ENCODE data around the gene SLC5A9.
A peak's percentile ranks its signal among the peaks of the same experiment; 100 is the strongest.
"Not testable (repeated sequence)": the region's sequence is repeated elsewhere in the genome, so short reads cannot be mapped to it uniquely, and the experiment has no call there.

SLC5A9 gene

DNA sequence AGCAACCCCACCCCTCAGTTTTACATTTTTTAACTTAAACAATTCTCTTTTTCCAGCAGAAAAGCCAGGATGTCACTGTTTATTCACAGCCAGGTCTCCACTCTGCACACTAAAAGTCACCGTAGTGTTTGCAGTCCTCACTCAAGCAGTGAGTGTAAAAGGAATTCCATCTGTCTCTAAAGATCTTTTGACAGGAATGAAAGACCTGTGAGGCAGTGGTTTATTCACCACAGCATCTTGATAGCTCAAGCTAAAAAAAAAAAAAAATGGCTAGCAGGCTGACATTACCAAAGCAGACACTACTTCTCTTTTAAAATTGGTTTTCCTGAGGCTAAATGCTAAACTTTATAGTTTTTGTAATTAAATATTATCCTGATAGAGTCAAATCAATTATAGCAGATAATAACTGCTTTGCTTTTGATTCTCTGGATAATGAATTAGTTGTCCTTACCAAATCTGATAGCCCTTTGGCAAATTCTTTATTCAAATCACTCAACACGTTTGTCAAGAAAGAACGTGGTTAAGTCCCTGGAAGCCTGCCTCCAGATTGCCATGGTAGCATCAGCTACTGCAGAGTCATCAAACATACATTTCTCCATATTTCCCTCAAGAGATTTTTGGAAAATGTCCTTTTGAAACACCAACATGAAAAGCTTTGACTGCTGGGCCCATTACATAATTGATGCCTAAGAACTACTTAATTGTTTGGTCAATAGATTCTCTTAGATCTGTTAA lies 22.2 kb upstream of the SLC5A9 start:
- Histone ChIP-seq H3K9me3 (ENCODE audit: insufficient read depth, low read depth, low read length) (no peaks in the 10 kb centered on the region), H3K36me3 (ENCODE audit: insufficient read depth, low read length) (no peaks in the 10 kb centered on the region), H3K9ac (ENCODE audit: low read depth, low read length) (no peak overlapping the region), H3K4me3 (ENCODE audit: low read length) (no peak overlapping the region), H3K4me1 (ENCODE audit: insufficient read depth, low read length) (no peaks in the 10 kb centered on the region), H3K27ac (ENCODE audit: low read depth, low read length) (no peak overlapping the region), H3K27me3 (ENCODE audit: insufficient read depth, low read length) (no peaks in the 10 kb centered on the region)
- WGBS = 68% methylated on average over 3 of the region's 3 CpGs

DNA sequence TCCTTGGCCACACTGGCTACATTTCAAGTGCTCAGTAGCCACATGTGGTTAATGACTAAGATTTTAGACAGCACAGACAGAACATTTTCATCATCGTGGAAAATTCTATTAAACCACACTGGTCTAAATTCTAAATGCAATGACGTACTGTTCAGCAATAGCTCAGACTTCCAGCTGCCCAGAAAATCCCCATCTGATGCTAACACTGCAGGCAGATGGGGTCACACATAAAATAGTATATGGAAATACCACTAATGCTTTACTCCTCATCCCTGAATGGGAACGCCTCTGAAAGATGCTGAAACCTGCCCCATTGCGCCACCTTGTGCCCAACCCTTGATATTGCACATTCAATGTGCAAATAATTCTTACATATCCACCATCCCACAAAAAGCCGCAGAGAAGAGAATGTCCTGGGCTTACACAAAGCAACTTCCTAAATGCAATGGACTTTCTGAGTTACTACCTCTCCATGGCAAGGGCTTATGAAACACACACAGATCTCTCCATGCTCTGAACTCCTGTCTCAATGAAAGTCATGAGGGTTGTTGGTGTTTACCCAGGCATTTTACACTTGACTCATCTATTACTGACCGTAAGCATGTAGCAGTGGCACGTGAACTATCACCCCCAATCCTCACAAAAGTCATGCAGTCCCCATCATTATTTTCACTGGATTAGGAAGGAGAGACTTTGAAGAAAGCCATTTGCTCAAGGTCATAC lies 20.3 kb upstream of the SLC5A9 start:
- no peaks in the 10 kb centered on the region for H3K36me3 ChIP-seq (ENCODE audit: insufficient read depth, low read length)
- no peak overlapping the region for H3K4me3 ChIP-seq (ENCODE audit: low read length)
- no peak overlapping the region for H3K27ac ChIP-seq (ENCODE audit: low read depth, low read length)
- no peaks in the 10 kb centered on the region for H3K4me1 ChIP-seq (ENCODE audit: insufficient read depth, low read length)
- H3K9ac ChIP-seq (ENCODE audit: low read depth, low read length) = no peak overlapping the region
- WGBS = 54% methylated on average over 7 of the region's 7 CpGs
- H3K27me3 ChIP-seq (ENCODE audit: insufficient read depth, low read length) = no peaks in the 10 kb centered on the region
- H3K9me3 ChIP-seq (ENCODE audit: insufficient read depth, low read depth, low read length) = no peaks in the 10 kb centered on the region

DNA sequence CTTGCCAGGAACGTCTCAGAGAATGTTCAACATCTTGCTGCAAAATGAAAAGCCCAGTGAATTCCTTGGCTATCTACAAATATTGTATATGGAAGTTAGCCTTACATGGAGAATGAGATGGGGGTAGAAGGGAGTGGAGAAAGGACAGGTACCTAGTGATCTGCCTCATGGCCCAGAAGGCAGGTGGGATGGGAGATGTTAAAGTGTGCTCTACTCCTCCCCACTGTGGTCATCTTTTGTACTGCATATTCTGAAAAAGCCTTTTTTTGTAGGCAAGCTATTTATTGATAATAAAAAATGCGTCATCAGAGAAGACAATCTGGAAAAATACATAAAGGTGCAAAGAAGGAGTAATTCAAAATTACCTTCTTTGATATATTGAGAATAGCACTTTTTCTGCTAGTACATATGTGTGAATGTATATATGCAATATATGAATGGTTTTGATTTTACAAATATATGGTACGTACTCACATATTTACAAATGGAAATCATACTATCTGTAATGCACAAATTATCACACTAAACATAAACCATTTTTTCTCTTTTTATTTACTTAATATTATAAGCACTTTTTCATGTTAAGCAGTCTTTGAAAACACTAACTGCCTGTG lies 19.1 kb upstream of the SLC5A9 start:
- Histone ChIP-seq H3K9me3 (ENCODE audit: insufficient read depth, low read depth, low read length) (no peaks in the 10 kb centered on the region), H3K4me1 (ENCODE audit: insufficient read depth, low read length) (peaks cover 5% of the 10 kb centered on the region; the same call in 1 of the 2 replicates), H3K4me3 (ENCODE audit: low read length) (no peak overlapping the region), H3K27ac (ENCODE audit: low read depth, low read length) (no peak overlapping the region), H3K27me3 (ENCODE audit: insufficient read depth, low read length) (no peaks in the 10 kb centered on the region), H3K36me3 (ENCODE audit: insufficient read depth, low read length) (no peaks in the 10 kb centered on the region), H3K9ac (ENCODE audit: low read depth, low read length) (no peak overlapping the region)
- WGBS = 93% methylated on average over 2 of the region's 3 CpGs

DNA sequence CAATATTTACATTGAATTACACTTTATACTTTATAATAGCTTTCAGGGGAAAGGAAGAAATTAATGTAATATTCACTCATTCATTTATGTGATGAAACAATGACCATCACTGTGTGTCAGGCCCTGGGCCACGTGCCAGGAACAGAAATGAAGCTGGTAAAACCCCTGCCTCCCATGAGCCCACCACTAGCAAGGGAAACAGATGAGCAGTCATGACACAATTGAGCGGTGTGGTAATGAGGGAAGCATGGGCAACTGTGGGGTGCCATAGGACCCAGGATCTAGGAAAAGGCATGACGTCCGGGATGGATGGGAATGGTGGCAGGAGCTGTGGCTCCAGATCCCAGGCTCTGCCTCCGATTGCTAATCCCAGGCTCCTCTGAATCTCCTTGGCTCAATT lies 17.0 kb upstream of the SLC5A9 start:
- Histone ChIP-seq H3K4me3 (ENCODE audit: low read length) (no peak overlapping the region), H3K27me3 (ENCODE audit: insufficient read depth, low read length) (no peaks in the 10 kb centered on the region), H3K36me3 (ENCODE audit: insufficient read depth, low read length) (no peaks in the 10 kb centered on the region), H3K27ac (ENCODE audit: low read depth, low read length) (no peak overlapping the region), H3K9ac (ENCODE audit: low read depth, low read length) (no peak overlapping the region), H3K4me1 (ENCODE audit: insufficient read depth, low read length) (peaks cover 10% of the 10 kb centered on the region), H3K9me3 (ENCODE audit: insufficient read depth, low read depth, low read length) (no peaks in the 10 kb centered on the region)
- 95% methylated on average over 5 of the region's 5 CpGs for WGBS

DNA sequence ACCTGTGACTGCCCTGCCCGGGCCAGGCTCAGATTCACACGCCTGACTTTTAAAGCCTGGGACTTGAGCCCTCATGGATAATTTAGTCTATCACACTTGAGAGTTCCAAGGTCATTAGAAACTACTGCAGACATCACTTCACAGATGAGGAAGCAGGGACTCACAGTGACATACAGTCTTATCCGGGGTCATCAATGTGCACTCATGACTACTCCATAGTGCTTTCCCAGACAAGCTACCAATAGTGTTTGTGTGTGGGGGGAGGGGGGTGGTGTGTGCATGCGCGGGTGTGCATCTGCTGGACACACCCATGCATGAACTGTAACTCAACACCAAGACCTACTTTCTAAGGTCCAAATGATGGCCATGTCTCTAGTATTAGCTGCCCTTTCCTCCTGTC lies 16.1 kb upstream of the SLC5A9 start:
- Histone ChIP-seq H3K9ac (ENCODE audit: low read depth, low read length) (no peak overlapping the region), H3K9me3 (ENCODE audit: insufficient read depth, low read depth, low read length) (no peaks in the 10 kb centered on the region), H3K27me3 (ENCODE audit: insufficient read depth, low read length) (no peaks in the 10 kb centered on the region), H3K36me3 (ENCODE audit: insufficient read depth, low read length) (no peaks in the 10 kb centered on the region), H3K4me3 (ENCODE audit: low read length) (no peak overlapping the region), H3K27ac (ENCODE audit: low read depth, low read length) (no peak overlapping the region), H3K4me1 (ENCODE audit: insufficient read depth, low read length) (peaks cover 10% of the 10 kb centered on the region)
- WGBS = 92% methylated on average over 3 of the region's 5 CpGs

DNA sequence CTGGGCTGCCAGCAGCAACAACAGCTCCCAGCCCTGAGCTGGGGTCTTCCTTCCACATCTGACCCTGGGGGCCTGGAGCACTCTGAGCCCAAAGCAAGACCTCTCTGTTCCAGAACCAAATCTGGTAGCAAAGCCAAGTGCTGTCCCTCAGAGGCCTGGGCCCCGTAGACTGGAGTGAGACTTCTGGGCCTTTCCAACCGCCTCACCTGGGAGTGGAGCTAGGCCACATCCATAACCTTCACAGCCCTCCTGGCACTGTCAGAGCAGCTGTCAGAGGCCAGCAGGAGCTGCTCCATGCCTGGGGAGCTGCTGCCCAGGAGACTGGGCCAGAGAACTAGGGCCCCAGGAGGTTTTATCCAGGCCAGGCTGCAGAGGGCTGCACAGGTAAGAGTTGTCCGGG lies 15.4 kb upstream of the SLC5A9 start:
- no peak overlapping the region for H3K9ac ChIP-seq (ENCODE audit: low read depth, low read length)

DNA sequence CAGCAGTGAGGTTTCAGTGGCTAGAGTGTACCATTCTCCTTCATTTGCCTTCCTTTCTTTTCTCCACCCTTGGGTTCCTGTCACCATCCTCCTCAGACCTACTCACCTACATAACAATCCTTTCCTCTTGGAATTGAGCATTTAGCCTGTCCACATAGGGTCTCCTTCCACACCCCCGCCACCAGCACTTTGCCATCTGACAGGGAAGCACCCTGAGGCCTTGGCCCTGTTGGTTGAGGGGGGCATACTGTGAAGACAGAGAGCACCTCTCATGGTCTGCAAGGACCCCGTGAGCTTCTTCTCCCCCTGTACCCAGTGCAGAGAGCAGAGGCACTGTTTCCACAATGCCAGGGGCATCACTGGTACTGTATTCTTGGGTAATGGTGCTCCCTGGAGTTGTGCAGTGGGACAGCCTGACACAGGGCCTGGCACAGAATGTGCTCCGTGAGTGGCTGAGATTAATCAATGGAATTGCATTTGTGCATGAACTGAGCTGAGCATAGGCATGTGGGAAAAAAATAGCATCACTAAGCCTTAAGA lies 14.9 kb upstream of the SLC5A9 start:
- H3K9me3 ChIP-seq (ENCODE audit: insufficient read depth, low read depth, low read length) = no peaks in the 10 kb centered on the region
- no peaks in the 10 kb centered on the region for H3K36me3 ChIP-seq (ENCODE audit: insufficient read depth, low read length)
- H3K4me3 ChIP-seq (ENCODE audit: low read length) = no peak overlapping the region
- H3K9ac ChIP-seq (ENCODE audit: low read depth, low read length) = no peak overlapping the region
- H3K27ac ChIP-seq (ENCODE audit: low read depth, low read length) = no peak overlapping the region
- no peaks in the 10 kb centered on the region for H3K27me3 ChIP-seq (ENCODE audit: insufficient read depth, low read length)
- peaks cover 10% of the 10 kb centered on the region for H3K4me1 ChIP-seq (ENCODE audit: insufficient read depth, low read length)
- WGBS = 60% methylated on average over 3 of the region's 3 CpGs

More for the DNA sequence above, 15.4 kb upstream of the SLC5A9 start:
- 93% methylated on average over 3 of the region's 3 CpGs for WGBS
- peaks cover 10% of the 10 kb centered on the region for H3K4me1 ChIP-seq (ENCODE audit: insufficient read depth, low read length)
- H3K27ac ChIP-seq (ENCODE audit: low read depth, low read length) = no peak overlapping the region
- H3K4me3 ChIP-seq (ENCODE audit: low read length) = no peak overlapping the region
- no peaks in the 10 kb centered on the region for H3K9me3 ChIP-seq (ENCODE audit: insufficient read depth, low read depth, low read length)
- H3K27me3 ChIP-seq (ENCODE audit: insufficient read depth, low read length) = no peaks in the 10 kb centered on the region
- H3K36me3 ChIP-seq (ENCODE audit: insufficient read depth, low read length) = no peaks in the 10 kb centered on the region

DNA sequence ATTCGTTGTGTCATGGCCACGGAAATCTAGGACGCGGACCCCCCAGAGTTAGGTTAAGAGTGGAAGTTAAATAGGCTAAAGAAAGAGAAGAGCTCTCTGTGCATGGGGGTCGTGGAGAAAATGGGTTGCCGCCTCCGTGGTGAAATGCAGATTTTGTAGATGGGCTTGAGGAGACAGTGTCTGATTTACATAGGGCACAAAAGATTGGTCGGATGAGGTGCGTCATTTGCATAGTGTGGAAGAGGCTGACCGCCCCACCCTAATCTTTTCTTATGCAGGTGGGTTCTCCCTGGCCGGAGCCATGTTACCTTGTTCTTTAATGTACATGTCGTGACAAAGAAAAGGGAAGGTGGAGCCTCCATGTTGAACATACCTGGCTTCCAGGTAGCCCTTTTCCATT lies 14.3 kb upstream of the SLC5A9 start:
- WGBS = 44% methylated on average over 12 of the region's 12 CpGs
- Histone ChIP-seq H3K4me3 (ENCODE audit: low read length) (no peak overlapping the region), H3K4me1 (ENCODE audit: insufficient read depth, low read length) (peaks cover 10% of the 10 kb centered on the region), H3K36me3 (ENCODE audit: insufficient read depth, low read length) (no peaks in the 10 kb centered on the region), H3K27ac (ENCODE audit: low read depth, low read length) (peak overlapping the region; percentile 49; the same call in 1 of the 2 replicates), H3K9me3 (ENCODE audit: insufficient read depth, low read depth, low read length) (no peaks in the 10 kb centered on the region), H3K27me3 (ENCODE audit: insufficient read depth, low read length) (no peaks in the 10 kb centered on the region), H3K9ac (ENCODE audit: low read depth, low read length) (no peak overlapping the region)

DNA sequence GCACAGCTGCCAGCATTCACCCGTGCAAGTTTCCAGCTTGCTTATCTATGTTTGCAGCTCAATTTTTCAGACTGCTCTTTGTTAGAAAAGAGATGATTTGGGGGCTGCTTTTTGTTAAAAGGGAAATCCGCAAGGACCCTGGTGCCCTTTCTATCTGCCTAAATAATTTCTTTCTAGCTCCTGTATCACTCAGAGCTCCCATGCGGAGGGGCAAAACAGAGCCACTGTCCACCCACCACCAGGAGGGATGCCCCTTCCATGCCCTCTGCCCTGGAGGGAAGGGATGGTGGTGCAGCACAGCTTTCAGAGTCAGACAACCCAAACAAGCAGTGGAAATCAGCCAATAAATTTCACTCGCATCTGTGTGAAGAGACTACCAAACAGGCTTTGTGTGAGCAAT lies 13.9 kb upstream of the SLC5A9 start:
- Histone ChIP-seq H3K9me3 (ENCODE audit: insufficient read depth, low read depth, low read length) (no peaks in the 10 kb centered on the region), H3K4me3 (ENCODE audit: low read length) (no peak overlapping the region), H3K27me3 (ENCODE audit: insufficient read depth, low read length) (no peaks in the 10 kb centered on the region), H3K36me3 (ENCODE audit: insufficient read depth, low read length) (no peaks in the 10 kb centered on the region), H3K4me1 (ENCODE audit: insufficient read depth, low read length) (peaks cover 10% of the 10 kb centered on the region), H3K9ac (ENCODE audit: low read depth, low read length) (0 out of 2 replicates have a peak overlapping the region, but pooled peaks have one; percentile 36), H3K27ac (ENCODE audit: low read depth, low read length) (peak overlapping the region; percentile 49; the same call in 1 of the 2 replicates)
- WGBS = 74% methylated on average over 4 of the region's 4 CpGs

DNA sequence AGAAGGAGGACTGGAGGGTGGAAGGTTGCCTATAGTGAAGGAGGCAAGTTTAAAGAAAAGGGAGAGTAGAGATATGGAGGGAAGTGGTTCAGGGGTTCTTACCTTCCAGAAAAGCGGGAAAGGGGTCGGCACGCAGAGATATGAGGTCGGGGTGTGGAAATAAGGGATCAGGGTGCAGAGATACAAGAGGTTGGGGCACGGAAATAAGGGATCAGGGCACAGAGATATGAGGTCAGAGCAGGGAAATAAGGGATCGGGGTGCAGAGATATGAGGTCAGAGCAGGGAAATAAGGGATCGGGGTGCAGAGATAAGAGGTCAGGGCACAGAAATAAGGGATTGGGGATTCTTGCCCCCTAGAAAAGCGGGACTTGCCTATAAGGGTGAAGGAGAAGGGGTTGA lies 9.1 kb upstream of the SLC5A9 start:
- not testable (repeated sequence) for H3K9ac ChIP-seq (ENCODE audit: low read depth, low read length)
- WGBS = 93% methylated on average over 8 of the region's 8 CpGs

DNA sequence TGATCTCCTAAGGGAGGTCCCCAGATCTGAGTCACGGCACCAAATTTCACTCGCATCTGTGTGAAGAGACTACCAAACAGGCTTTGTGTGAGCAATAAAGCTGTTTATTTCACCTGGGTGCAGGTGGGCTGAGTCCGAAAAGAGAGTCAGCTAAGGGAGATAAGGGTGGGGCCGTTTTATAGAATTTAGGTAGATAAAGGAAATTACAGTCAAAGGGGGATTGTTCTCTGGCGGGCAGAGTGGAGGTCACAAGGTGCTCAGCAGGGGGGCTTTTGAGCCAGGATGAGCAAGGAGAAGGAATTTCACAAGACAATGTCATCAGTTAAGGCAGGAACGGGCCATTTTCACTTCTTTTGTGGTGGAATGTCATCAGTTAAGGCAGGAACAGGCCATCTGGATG lies 8.2 kb upstream of the SLC5A9 start:
- peaks cover 12% of the 10 kb centered on the region for H3K4me1 ChIP-seq (ENCODE audit: insufficient read depth, low read length)
- 55% methylated on average over 6 of the region's 6 CpGs for WGBS
- H3K27ac ChIP-seq (ENCODE audit: low read depth, low read length); H3K4me3 ChIP-seq (ENCODE audit: low read length); H3K9ac ChIP-seq (ENCODE audit: low read depth, low read length); H3K36me3 ChIP-seq (ENCODE audit: insufficient read depth, low read length); H3K9me3 ChIP-seq (ENCODE audit: insufficient read depth, low read depth, low read length); H3K27me3 ChIP-seq (ENCODE audit: insufficient read depth, low read length): not testable (repeated sequence)

More for the DNA sequence above, 9.1 kb upstream of the SLC5A9 start:
- peaks cover 16% of the 10 kb centered on the region for H3K4me1 ChIP-seq (ENCODE audit: insufficient read depth, low read length)
- not testable (repeated sequence) for H3K4me3 ChIP-seq (ENCODE audit: low read length); H3K9me3 ChIP-seq (ENCODE audit: insufficient read depth, low read depth, low read length); H3K27me3 ChIP-seq (ENCODE audit: insufficient read depth, low read length); H3K36me3 ChIP-seq (ENCODE audit: insufficient read depth, low read length); H3K27ac ChIP-seq (ENCODE audit: low read depth, low read length)

Measured in HUES64 (cell line).